ENCODE data around the gene ASB4. TPM values are rescaled to one million over a fixed set of nuclear protein-coding genes. Genes with fewer than 3 reads are reported as not detected.

ASB4 gene
- total RNA-seq, 4 donors from 2014 or later, result 0.19 TPM; not detected in 3

- Histone ChIP-seq H3K36me3 (no peaks in the 10 kb centered on the region), H3K4me3 (no peak overlapping the region), H3K27ac (no peak overlapping the region), H3K27me3 (peaks cover 0 to 4% (median 0%) of the 10 kb centered on the region in 4 donors), H3K9me3 (no peaks in the 10 kb centered on the region), H3K4me1 (peaks cover 0 to 15% (median 9%) of the 10 kb centered on the region in 3 donors)
- DNase-seq, result no peak
- no peak for TF ChIP-seq POLR2A (IDR thresholded peaks at IDR 0.05)
- TF ChIP-seq CTCF (IDR thresholded peaks at IDR 0.05), result no peak
- 18 to 38% methylated on average over 8 of the region's 8 CpGs for WGBS, 2 donors
- intact Hi-C loops (cut with DNase I), result no loop called here
Measured at GRCh38 chr7:95472581-95473161, 13.1 kb upstream of the ASB4 start.

- H3K4me1 ChIP-seq, result peaks cover 0 to 19% (median 9%) of the 10 kb centered on the region in 3 donors
- peaks cover 0 to 11% (median 0%) of the 10 kb centered on the region in 4 donors for H3K27me3 ChIP-seq
- TF ChIP-seq CTCF (IDR thresholded peaks at IDR 0.05) (no peak), POLR2A (IDR thresholded peaks at IDR 0.05) (no peak)
- no peaks in the 10 kb centered on the region for H3K36me3 ChIP-seq
- no peak overlapping the region for H3K4me3 ChIP-seq
- no peak overlapping the region for H3K27ac ChIP-seq
- no peak for DNase-seq
- H3K9me3 ChIP-seq, result no peaks in the 10 kb centered on the region
- intact Hi-C loops (cut with DNase I), result no loop called here
- 61 to 70% methylated on average over 9 of the region's 9 CpGs for WGBS, 2 donors
Measured at GRCh38 chr7:95473276-95473985, 12.3 kb upstream of the ASB4 start.

- intact Hi-C loops (cut with DNase I), result no loop called here
- no peaks in the 10 kb centered on the region for H3K36me3 ChIP-seq
- H3K4me1 ChIP-seq, result peaks cover 0 to 23% (median 9%) of the 10 kb centered on the region in 3 donors
- no peak overlapping the region for H3K4me3 ChIP-seq
- WGBS, 2 donors, result 74 to 77% methylated on average over 9 of the region's 9 CpGs
- peaks cover 0 to 18% (median 0%) of the 10 kb centered on the region in 4 donors for H3K27me3 ChIP-seq
- TF ChIP-seq CTCF (IDR thresholded peaks at IDR 0.05), result no peak
- TF ChIP-seq POLR2A (IDR thresholded peaks at IDR 0.05), result no peak
- no peak for DNase-seq
- no peak overlapping the region for H3K27ac ChIP-seq
- no peaks in the 10 kb centered on the region for H3K9me3 ChIP-seq
Measured at GRCh38 chr7:95476072-95476847, 9.5 kb upstream of the ASB4 start.

- intact Hi-C loops (cut with DNase I), result no loop called here
- TF ChIP-seq POLR2A (IDR thresholded peaks at IDR 0.05) (no peak), CTCF (IDR thresholded peaks at IDR 0.05) (peak; percentile 52 to 81 (median 74))
- no peak for DNase-seq
- H3K27ac ChIP-seq, result no peak overlapping the region
- WGBS, 2 donors, result 10% methylated on average over 11 of the region's 11 CpGs
- peaks cover 0 to 23% (median 9%) of the 10 kb centered on the region in 3 donors for H3K4me1 ChIP-seq
- no peaks in the 10 kb centered on the region for H3K36me3 ChIP-seq
- peaks cover 0 to 18% (median 0%) of the 10 kb centered on the region in 4 donors for H3K27me3 ChIP-seq
- no peak overlapping the region for H3K4me3 ChIP-seq
- H3K9me3 ChIP-seq, result no peaks in the 10 kb centered on the region
Measured at GRCh38 chr7:95476904-95477594, 8.7 kb upstream of the ASB4 start.

Data from esophagus squamous epithelium (tissue), 5 donors.